Cardiac fibroblast (primary cell): ENCODE results near the gene DDT.
"Not testable (repeated sequence)": the region's sequence is repeated elsewhere in the genome, so short reads cannot be mapped to it uniquely, and the experiment has no call there.

Experiments used
- DNase-seq, 2 donors: peaks; one replicate each; pipeline versions ENCODE4 v3.0.0 to v3.0.0-alpha.2; 2010; ENCODE audit warnings: low read depth in 2 of 2
- H3K4me3 ChIP-seq, 2 donors: replicated peaks in 1 of 2; 1 replicate in 1 of 2; 2 replicates in 1 of 2; pipeline ENCODE4 v1.5.1; 2011; ENCODE audit warnings: low read depth in 2 of 2, low read length in 2 of 2, mild to moderate bottlenecking in 2 of 2, moderate library complexity in 1 of 2
- TF ChIP-seq, protein P1 (sequence below): IDR thresholded peaks from one replicate; pipeline ENCODE4 v1.5.1; 2011; ENCODE audit warnings: low read depth, mild to moderate bottlenecking, low read length, inconsistent platforms

Gene DDT

GRCh38 chr22:23938328-23939016, 35.8 kb downstream of the DDT start:
- TF ChIP-seq, protein P1, sequence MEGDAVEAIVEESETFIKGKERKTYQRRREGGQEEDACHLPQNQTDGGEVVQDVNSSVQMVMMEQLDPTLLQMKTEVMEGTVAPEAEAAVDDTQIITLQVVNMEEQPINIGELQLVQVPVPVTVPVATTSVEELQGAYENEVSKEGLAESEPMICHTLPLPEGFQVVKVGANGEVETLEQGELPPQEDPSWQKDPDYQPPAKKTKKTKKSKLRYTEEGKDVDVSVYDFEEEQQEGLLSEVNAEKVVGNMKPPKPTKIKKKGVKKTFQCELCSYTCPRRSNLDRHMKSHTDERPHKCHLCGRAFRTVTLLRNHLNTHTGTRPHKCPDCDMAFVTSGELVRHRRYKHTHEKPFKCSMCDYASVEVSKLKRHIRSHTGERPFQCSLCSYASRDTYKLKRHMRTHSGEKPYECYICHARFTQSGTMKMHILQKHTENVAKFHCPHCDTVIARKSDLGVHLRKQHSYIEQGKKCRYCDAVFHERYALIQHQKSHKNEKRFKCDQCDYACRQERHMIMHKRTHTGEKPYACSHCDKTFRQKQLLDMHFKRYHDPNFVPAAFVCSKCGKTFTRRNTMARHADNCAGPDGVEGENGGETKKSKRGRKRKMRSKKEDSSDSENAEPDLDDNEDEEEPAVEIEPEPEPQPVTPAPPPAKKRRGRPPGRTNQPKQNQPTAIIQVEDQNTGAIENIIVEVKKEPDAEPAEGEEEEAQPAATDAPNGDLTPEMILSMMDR, result no peak
- no peak overlapping the region for H3K4me3 ChIP-seq
- DNase-seq, result no peak

GRCh38 chr22:23926561-23926960, 47.7 kb downstream of the DDT start:
- no peak overlapping the region for H3K4me3 ChIP-seq
- DNase-seq, result no peak
- TF ChIP-seq, protein P1, result no peak

DNA sequence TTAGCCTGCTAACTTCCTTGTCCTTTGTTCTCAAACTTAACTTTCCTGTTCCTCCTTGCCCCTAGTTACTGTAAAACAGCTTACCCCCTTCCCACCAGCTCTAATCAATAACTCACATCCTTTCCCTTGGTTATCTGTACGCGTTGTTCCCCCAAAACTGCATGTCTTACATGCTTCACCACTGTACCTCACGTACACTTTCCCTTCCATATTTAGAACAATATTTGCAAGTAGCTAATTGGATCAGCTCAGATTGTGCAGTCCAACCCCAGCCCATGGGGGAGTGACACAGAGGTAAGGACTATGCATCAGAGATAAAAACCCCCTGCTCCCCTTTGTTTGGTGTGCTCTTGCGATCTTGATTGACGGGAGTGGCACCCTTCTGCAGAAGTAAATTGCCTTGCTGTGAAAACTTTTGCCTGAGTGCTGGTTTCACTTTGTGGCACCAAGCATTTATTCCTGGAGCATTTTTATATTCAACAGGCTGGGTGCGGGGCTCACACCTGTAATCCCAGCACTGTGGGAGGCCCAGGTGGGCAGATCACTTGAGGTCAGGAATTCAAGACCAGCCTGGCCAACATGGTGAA, 49.1 kb downstream of the DDT start:
- H3K4me3 ChIP-seq, result no peak overlapping the region
- TF ChIP-seq, protein P1, result no peak

DNA sequence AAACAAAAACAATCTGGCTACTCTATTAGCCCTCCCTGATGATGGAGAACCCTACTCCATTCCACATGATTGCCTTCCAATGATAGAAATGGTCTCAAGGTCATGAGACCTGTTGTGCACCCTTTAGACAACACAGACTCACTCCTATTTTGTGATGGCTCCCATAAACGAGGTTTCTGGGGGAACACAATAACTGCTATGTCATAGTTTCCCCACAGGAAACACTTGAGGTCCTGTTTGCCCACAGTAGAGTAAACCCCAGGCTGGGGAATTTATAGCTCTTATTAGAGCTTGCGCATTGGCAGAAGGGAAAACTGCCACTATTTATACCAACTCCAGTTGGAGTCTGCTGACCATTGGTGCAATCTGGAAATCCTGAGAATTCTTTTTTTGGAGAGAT, 51.3 kb downstream of the DDT start:
- DNase-seq, result no peak
- TF ChIP-seq, protein P1, result no peak
- H3K4me3 ChIP-seq, result no peak overlapping the region

More for the DNA sequence above, 49.1 kb downstream of the DDT start:
- no peak for DNase-seq

- peak; percentile 59 to 82 for DNase-seq
- not testable (repeated sequence) for H3K4me3 ChIP-seq
These were observed 52.5 kb downstream of the DDT start for GRCh38 chr22:23921586-23922201.
